Stromal cell of bone marrow (primary cell): ENCODE results near the gene OXNAD1.

Source experiments
- DNase-seq: peaks from one replicate; pipeline ENCODE4 v3.0.0-alpha.2; 2012; ENCODE audit warnings: low read depth

The OXNAD1 gene

GRCh38 chr3:16264708-16265454, at the start of gene OXNAD1, which contains the start of gene DPH3:
Gene OXNAD1, plus strand, starts transcription at chr3:16265212. Its CDS starts 5,741 bp downstream, at chr3:16270953.
Gene DPH3, minus strand, starts transcription at chr3:16264943. Its CDS starts 67 bp downstream, at chr3:16264876.
- DNase-seq: peak; percentile 99

GRCh38 chr3:16216373-16216935, 48.6 kb upstream of the OXNAD1 start:
- no peak for DNase-seq

- DNase-seq: no peak
Measured at GRCh38 chr3:16219777-16220176, 45.2 kb upstream of the OXNAD1 start.

DNA sequence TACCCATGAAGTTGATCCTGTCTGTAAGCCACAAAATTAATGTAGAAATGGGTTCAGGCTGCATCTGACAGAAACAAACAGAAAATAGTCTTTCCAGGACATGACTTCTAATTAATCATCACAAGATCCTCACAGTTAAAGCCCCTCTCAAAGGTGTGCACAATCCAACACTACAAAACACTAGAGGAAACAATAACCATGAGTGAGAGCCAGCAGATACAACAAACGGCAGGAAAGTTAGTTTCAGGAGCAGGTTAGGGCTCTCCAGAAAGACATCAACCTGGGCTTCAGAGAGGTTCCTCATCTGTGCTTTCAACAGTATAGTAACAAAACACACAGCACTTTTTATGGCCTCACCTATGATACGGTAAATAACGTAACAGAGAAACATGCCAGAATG, 43.0 kb upstream of the OXNAD1 start:
- no peak for DNase-seq

GRCh38 chr3:16222547-16222946, 42.5 kb upstream of the OXNAD1 start:
- no peak for DNase-seq

DNA sequence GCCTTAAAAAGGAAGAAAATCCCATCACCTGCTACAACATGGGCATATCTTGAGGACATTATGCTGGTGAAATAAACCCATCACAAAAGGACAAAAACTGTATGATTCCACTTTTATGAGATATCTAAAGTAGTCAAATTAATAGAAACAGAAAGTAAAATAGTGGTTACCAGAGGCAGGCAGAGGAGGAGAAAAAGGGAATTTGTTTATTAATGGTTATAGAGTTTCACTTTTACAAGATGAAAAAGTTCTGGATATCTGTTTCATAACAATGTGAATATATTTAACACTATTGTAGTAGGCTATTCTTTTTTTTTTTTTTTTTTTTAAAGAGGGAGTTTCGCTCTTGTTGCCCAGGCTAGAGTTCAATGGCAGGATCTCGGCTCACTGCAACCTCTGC, 40.7 kb upstream of the OXNAD1 start:
- no peak for DNase-seq

DNA sequence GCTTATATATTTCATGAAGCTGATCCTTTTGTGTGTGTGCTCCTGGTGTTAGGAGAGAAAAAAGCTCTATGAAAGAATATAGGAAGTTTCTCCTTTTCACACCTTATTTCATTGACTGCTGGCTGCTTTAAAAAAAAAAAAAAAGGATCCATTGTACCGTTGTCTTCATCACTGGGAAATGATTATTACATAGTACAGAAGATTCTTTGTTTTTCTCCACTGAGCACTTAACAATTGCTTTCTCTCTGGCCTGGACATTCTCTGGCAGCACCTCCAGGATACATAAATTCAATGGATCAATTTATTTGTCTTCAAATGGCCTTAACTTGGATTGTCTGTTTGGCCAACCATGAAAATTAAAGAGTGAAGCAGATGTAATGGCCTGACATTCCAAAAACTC, 37.4 kb upstream of the OXNAD1 start:
- no peak for DNase-seq

DNA sequence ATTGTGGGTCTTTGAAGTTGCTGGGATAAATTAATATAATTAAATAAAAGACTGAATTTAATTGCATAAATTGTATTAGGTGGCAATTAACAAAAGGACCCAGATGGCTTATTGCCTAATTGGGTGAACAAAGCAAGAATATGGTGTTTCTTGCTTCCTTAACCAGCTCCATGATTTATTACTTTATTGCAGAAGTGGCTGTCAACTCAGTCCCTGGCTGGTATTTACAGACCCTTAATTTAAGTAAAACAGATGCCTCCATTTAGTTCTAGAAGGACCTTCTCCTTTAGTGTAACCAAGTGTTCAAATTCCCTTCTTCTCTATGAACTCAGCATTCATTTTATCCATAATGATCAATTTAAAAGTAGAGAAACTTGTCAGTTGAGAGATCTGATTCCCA, 35.3 kb upstream of the OXNAD1 start:
- DNase-seq: no peak

DNA sequence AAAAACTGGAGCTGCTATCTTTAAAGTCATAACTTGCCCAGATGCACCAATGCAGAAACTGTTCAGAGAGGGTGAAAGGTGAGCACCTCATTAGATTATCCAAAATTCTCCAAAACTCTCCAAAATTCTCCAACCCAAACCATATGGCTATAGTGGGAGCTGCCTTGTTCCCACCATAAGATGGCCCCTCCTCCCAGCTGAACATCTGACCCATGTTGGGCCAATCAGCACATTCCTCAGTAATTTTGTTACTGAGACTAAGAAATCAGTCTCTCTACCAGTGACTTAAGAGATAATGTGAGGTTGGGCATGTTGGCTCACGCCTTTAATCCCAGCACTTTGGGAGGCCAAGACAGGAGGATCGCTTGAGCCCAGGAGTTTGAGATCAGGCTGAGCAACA, 33.0 kb upstream of the OXNAD1 start:
- DNase-seq: no peak

- DNase-seq: no peak
Measured at GRCh38 chr3:16233806-16234205, 31.2 kb upstream of the OXNAD1 start.

DNA sequence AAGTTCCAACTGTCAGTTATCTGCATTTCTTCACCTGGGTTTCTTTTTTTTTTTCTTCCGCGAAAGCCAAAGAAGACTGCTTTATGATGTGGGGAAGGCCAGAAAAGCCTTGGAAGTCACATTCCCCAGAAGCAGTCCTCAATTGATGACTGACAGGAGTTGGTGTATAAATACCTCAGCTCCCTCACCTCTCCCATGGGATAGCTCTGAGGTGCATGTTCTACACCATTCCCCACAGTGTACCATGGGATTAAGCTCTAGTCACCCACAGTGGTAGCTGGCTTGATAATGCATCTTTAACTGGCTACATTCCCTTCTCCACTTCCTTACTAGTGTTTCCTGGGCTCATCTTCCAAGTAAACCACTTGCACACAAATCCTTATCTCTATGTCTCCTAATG, 30.7 kb upstream of the OXNAD1 start:
- DNase-seq: no peak

DNA sequence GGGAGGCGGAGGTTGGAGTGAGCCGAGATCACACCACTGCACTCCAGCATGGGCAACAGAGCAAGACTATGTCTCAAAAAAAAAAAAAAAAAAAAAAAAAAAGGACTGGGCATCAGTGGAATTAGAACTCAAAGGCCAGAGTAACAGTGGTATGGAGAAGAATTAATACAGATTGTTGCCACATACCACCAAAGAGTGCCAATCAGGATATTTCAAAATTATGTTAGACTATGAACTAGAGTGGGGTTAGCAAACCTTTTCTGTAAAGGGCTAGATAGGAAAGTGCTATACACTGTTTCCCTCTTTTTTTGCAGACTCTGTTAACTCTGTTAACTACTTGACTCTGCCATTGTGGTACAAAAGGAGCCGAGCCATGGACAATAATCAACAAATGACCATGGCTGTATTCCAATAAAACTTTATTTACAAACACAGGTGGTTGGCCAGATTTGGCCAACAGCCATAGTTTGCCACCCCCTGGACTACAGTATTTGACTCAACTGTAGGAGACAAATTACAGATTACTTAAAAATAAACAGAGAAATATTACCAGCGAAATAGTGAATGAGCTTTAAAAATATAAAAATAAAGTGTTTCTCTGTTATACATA, 28.9 kb upstream of the OXNAD1 start:
- no peak for DNase-seq

DNA sequence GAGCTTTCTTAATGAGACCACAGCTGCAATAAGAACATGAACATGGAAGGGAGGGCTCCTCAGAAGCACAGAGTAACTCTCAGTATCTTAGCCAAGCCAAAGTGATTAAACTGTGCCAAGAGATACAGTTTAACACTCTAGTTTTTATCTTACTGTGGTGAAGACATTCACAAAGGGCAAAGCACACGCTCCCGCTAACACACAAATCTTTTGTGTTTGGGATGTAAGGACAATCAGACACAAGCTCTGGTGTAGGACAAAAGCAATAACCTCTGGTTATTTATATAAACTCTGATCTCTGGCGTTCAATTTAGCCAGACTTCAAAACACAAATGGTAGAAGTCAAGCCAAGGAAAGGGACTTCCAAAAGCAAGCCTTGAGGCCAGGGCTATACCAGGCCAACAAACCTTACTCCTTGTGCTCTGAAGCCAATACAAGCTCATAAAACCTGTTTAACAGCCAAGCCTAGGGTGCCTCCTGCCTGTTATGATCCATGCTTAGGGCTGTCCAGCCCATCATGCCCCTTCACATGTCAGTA, 28.1 kb upstream of the OXNAD1 start:
- no peak for DNase-seq

DNA sequence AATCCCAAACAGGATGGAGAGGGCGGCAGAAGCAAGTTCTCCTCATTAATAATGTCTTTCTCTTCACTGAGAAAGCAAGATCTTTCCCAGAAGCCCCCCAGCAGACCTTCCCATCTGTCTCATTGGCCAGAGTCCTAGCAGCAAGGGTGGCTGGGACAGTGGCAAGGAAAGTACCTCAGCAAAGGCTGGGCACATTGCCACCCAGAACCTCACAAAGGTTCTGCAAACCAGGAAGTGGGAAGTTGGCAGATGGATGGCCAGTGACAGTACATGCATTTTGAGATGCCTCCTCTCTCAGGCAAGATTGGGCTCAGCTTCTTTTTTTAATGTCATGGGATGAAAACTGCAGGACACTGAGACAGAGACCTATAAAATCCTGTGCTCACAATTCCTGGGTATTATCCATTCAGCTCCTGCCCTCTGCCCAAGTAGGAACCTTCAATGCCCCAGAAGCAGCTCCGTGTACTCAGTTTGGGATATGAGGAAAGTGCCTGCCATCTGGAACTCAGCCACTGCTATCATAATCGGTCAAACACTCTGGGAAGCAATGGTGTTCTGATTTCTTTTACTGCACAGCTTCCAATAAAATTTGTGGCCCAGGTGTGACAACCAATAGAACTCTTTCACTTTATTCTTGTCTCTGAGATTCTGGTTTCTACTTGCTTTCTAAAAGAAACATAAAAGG, 25.8 kb upstream of the OXNAD1 start:
- no peak for DNase-seq

- DNase-seq: no peak
Measured at GRCh38 chr3:16239780-16240179, 25.2 kb upstream of the OXNAD1 start.

DNA sequence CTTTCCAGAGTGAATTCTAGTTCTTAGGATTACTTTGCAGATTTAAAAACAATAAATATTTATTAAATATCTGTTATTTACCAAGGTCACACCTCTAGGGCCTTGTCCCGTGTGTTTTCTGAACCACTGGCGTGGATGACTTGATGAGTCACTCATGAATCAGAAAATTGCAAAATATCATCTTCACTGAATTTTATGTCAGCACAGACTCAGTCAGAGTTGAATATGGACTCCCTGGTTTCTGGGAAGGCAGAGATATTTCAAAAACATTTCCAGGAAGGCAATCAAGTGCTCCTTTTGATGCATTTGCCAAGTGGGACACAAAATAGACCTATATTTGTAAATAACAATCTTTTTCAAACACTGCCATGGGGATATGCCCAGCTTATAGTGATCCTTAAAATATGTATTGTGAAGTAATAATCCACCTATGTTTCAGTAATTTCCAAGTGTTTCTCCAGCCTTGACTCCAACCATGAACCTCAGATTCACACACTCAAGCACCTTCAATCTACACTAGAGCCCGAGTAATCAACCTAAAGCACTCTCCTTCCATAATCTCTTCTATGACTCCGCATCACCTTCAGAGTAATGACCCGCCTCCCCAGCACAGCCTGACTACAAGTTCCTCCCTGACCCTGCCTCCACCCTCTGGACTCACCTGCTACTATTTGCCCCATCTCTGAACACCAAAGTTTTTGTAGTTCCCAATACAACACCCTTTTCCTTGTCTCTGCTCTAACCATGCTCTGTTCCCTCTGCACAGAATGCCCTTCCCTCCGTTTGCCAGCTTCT, 24.6 kb upstream of the OXNAD1 start:
- peak; percentile 78 for DNase-seq

DNA sequence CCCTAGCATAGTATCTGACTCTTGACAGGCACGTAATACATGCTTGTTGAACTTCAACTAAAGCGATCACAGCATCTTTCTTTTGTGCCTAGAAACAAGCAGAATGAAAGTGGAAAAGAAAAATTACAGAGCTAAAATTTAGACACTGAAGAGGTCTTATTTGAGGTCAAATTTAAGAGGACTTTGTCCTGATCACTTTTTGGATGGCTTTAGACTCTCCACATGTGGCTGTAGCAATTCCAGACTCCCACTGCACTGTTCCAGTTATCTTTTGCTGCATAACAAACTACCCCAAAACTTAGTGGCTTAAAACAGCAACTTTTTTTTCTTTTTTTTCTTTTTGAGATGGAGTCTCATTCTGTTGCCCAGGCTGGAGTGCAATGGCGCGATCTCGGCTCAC, 23.8 kb upstream of the OXNAD1 start:
- no peak for DNase-seq

- DNase-seq: no peak
Measured at GRCh38 chr3:16242177-16242576, 22.8 kb upstream of the OXNAD1 start.

DNA sequence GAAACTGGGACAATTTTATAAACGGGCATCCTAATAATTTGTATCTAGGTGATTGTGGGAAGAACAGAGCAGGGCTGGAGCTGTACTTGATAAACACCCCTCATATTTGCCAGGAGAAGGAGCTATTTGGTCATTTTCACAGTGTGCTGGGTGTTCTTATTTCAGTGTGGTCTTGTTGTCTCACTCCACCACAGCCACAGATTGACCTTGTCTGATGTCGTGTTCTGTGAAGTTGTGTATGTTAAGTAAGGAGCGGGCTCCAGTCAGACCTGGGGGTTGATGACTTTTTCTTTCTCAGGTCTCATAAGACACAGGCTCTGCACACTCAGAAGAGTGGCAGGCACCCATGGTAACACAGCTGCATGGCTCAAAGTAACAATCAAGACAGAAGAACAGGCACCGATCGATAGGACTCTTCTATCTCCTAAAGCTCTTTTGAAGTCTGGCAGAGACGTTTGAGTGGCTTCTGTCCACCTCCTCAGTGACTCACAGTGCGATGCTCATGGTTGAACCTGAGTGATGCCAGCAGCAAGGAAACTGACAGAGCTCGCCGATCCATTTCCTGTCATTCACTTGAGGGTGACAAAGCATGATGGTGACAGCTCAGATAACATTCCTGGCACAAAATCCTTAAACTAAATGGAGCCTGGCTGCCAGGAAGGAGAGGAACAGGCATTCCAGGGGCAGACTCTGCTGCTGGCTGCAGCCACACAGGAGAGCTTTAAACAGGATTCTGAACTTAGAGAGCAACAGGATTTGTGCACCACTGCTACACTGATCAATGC, 21.1 kb upstream of the OXNAD1 start:
- DNase-seq: no peak

GRCh38 chr3:16245609-16246008, 19.4 kb upstream of the OXNAD1 start:
- DNase-seq: no peak
